GM12864 (cell line): ENCODE results near the gene LRRC74B.
"Not testable (repeated sequence)": the region's sequence is repeated elsewhere in the genome, so short reads cannot be mapped to it uniquely, and the experiment has no call there.

ENCODE experiments used
- DNase-seq: peaks from one replicate; pipeline ENCODE4 v3.0.0-alpha.2; 2011; ENCODE audit warnings: low read depth
- H3K4me3 ChIP-seq: 2 replicates; pipeline ENCODE4 v1.5.1; 2011; ENCODE audit warnings: mild to moderate bottlenecking, low read depth, low read length, control low read depth
- CTCF ChIP-seq: IDR thresholded peaks from 2 replicates; pipeline ENCODE4 v1.5.1; 2011; ENCODE audit warnings: low read depth, mild to moderate bottlenecking, moderate library complexity, low read length, control low read depth, inconsistent platforms; ENCODE audit errors: missing control alignments

The LRRC74B gene

GRCh38 chr22:21078916-21079315 is 33.2 kb downstream of the LRRC74B start:
- TF ChIP-seq CTCF, result no peak
- no peak for DNase-seq
- H3K4me3 ChIP-seq, result no peak overlapping the region

- no peak overlapping the region for H3K4me3 ChIP-seq
- no peak for DNase-seq
- no peak for TF ChIP-seq CTCF
These were observed 33.7 kb downstream of the LRRC74B start for GRCh38 chr22:21079493-21079892.

DNA sequence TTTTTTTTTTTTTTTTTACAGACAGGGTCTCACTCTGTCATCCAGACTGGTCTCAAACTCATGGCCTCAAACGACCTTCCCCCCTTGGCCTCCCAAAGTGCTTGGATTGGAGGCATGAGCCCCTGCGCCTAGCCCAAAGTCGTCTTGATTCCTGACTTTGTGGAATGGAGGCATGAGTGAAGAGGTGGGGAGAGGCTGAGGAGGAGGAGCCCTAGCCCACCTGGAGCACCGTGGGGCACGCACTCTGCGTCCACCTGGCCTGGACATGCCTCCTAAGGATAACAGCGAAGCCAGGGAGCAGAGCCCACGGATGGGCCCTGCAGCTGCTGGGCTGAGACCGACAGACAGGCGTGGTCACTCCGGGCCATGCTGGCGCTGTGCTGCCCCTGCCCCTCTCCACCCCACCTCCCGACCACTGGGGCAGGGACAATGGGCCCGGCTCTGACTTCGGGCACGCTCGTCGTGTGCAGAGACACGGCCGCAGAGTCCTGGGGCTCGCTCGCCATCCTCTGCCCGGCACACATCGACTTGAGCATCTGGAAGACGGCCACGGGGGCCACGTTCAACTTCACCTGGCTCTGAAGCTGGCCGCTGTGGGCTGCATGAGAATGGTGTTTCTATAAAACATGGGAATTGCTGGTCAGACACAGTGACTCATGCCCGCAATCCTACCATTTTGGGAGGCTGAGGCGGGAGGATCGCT is 34.8 kb downstream of the LRRC74B start:
- DNase-seq, result no peak
- no peak overlapping the region for H3K4me3 ChIP-seq
- no peak for TF ChIP-seq CTCF

GRCh38 chr22:21082248-21082647 is 36.5 kb downstream of the LRRC74B start:
- TF ChIP-seq CTCF, result no peak
- no peak overlapping the region for H3K4me3 ChIP-seq
- DNase-seq, result no peak

- H3K4me3 ChIP-seq, result no peak overlapping the region
- TF ChIP-seq CTCF, result no peak
- no peak for DNase-seq
These were observed 41.4 kb downstream of the LRRC74B start for GRCh38 chr22:21087119-21087518.

GRCh38 chr22:21087926-21088325 is 42.2 kb downstream of the LRRC74B start:
- not testable (repeated sequence) for H3K4me3 ChIP-seq, DNase-seq

DNA sequence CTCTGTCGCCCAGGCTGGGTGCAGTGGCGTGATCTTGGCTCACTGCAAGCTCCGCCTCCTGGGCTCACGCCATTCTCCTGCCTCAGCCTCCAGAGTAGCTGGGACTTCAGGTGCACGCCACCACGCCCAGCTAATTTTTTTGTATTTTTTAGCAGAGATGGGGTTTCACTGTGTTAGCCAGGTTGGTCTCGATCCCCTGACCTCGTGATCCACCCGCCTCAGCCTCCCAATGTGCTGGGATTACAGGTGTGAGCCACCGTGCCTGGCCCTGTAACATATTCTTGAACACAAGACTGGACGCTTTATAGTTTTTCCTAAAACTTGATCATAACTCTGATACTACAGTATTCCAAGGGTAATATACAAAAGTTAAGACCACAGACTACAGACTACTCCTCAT is 45.5 kb downstream of the LRRC74B start:
- not testable (repeated sequence) for H3K4me3 ChIP-seq, DNase-seq

DNA sequence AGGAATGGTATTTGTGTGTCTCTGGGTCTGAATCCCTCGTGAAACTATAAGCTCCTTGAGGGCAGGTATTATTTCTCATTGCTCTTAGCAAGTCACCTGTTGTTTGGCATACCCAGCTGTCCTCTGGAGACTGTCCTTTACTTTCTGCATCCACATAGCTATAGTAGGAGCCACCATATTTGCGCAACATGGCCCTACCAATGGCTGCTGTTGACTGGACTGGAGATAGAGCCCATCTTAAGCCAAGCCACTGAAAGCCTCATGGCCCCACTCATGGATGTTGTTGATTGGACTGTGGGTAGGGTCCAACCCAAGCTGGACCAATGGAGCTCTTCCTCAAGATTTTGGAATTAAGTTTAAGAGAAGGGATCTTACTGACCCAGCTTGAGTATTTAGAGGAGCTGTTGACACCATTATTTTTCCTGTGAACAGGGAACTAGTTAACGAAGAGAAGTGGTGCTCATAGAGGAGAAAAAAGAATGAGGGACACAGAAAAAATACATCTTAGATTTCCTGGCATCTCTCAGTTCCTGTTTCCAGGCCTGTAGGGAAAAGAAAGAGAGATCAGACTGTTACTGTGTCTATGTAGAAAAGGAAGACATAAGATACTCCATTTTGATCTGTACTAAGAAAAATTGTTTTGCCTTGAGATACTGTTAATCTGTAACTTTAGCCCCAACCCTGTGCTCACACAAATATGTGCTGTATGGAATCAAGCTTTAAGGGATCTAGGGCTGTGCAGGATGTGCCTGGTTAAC is 47.2 kb downstream of the LRRC74B start:
- DNase-seq, result no peak
- no peak overlapping the region for H3K4me3 ChIP-seq
- no peak for TF ChIP-seq CTCF

- not testable (repeated sequence) for H3K4me3 ChIP-seq, DNase-seq
These were observed 47.9 kb downstream of the LRRC74B start for GRCh38 chr22:21093555-21094137.
